Stomach (tissue), 4 donors: ENCODE measurements around the gene IMPDH1.

Experiments used
- CTCF ChIP-seq, 7 experiments: fragments of 450-650 bp in 4 of 7; fragments of 200-600 bp in 3 of 7; sonication (generic) in 3 of 7; IDR thresholded peaks; one replicate each; pipeline ENCODE4 v1.5.1; 2016 to 2019; ENCODE audit warnings: antibody characterized with exemption in 7 of 7, control low read depth in 2 of 7, mild to moderate bottlenecking in 1 of 7
- EP300 ChIP-seq: sonication (generic); formaldehyde crosslinking; IDR thresholded peaks from one replicate; pipeline ENCODE4 v1.6.1; 2017; ENCODE audit warnings: antibody characterized with exemption

GRCh38 chr7:128389618-128390329 is 20.0 kb downstream of the IMPDH1 start:
- TF ChIP-seq CTCF (IDR thresholded peaks at IDR 0.05) (no peak), EP300 (no peak)
